Brain microvascular endothelial cell (primary cell): ENCODE results near the gene KLF3.

ENCODE experiments used
- DNase-seq: peaks from one replicate; pipeline ENCODE4 v3.0.0-alpha.2; 2020
- H3K27ac ChIP-seq: fragments of 250-450 bp; sonication (Bioruptor Pico); 2 replicates; pipeline ENCODE4 v1.5.1; 2020; ENCODE audit warnings: mild to moderate bottlenecking, moderate library complexity
- H3K27me3 ChIP-seq: fragments of 250-450 bp; sonication (Bioruptor Pico); replicated peaks from 2 replicates; pipeline ENCODE4 v1.5.1; 2020; ENCODE audit warnings: mild to moderate bottlenecking
- H3K36me3 ChIP-seq: fragments of 250-450 bp; sonication (Bioruptor Pico); replicated peaks from 2 replicates; pipeline ENCODE4 v1.5.1; 2020; ENCODE audit warnings: mild to moderate bottlenecking
- H3K4me3 ChIP-seq: 2 replicates; pipeline ENCODE4 v1.5.1; 2011; ENCODE audit warnings: low read depth, mild to moderate bottlenecking, control low read depth, low read length, moderate library complexity
- CTCF ChIP-seq: IDR thresholded peaks from 2 replicates; pipeline ENCODE4 v1.5.1; 2011; ENCODE audit warnings: low read depth, mild to moderate bottlenecking, moderate library complexity, low read length, control low read depth, inconsistent platforms; ENCODE audit errors: missing control alignments
- in situ Hi-C: cut with HindIII; loops from 2 replicates; pipeline ENCODE4 v1.10.0; 2017; ENCODE audit warnings: low sequenced_read_pairs, low pct_ligation_motif_present

KLF3 gene

GRCh38 chr4:38660838-38661237, 3.2 kb upstream of the KLF3 start:
- H3K36me3 ChIP-seq: no peaks in the 10 kb centered on the region
- no peak for DNase-seq
- no peak overlapping the region for H3K4me3 ChIP-seq
- H3K27ac ChIP-seq: no peak overlapping the region
- H3K27me3 ChIP-seq: no peaks in the 10 kb centered on the region
- in situ Hi-C loops: loop anchor here (10.0 kb wide), 1 partner anchor 346 kb away; no protein-coding TSS in a partner anchor
- no peak for TF ChIP-seq CTCF

GRCh38 chr4:38661371-38661770, 2.6 kb upstream of the KLF3 start:
- Histone ChIP-seq H3K4me3 (no peak overlapping the region), H3K27me3 (no peaks in the 10 kb centered on the region), H3K27ac (no peak overlapping the region), H3K36me3 (no peaks in the 10 kb centered on the region)
- no peak for DNase-seq
- TF ChIP-seq CTCF: no peak
- in situ Hi-C loops: loop anchor here (10.0 kb wide), 1 partner anchor 347 kb away; no protein-coding TSS in a partner anchor

GRCh38 chr4:38662522-38663089, 1.4 kb upstream of the KLF3 start:
- in situ Hi-C loops: loop anchor here (10.0 kb wide), 1 partner anchor 348 kb away; no protein-coding TSS in a partner anchor
- H3K27me3 ChIP-seq: no peaks in the 10 kb centered on the region
- no peak for DNase-seq
- H3K27ac ChIP-seq: peak overlapping the region; percentile 63
- no peaks in the 10 kb centered on the region for H3K36me3 ChIP-seq
- no peak for TF ChIP-seq CTCF
- H3K4me3 ChIP-seq: peak overlapping the region; percentile 59

- Histone ChIP-seq H3K4me3 (peak overlapping the region; percentile 59), H3K27me3 (no peaks in the 10 kb centered on the region), H3K36me3 (no peaks in the 10 kb centered on the region), H3K27ac (peak overlapping the region; percentile 63)
- DNase-seq: no peak
- in situ Hi-C loops: loop anchor here (10.0 kb wide), 1 partner anchor 348 kb away; no protein-coding TSS in a partner anchor
- TF ChIP-seq CTCF: no peak
These were observed 754 bp upstream of the KLF3 start for GRCh38 chr4:38663090-38663800.

- no peaks in the 10 kb centered on the region for H3K36me3 ChIP-seq
- H3K4me3 ChIP-seq: peak overlapping the region; percentile 83
- no peak for DNase-seq
- no peak for TF ChIP-seq CTCF
- in situ Hi-C loops: loop anchor here (10.0 kb wide), 1 partner anchor 350 kb away; no protein-coding TSS in a partner anchor
- H3K27ac ChIP-seq: peak overlapping the region; percentile 94
- H3K27me3 ChIP-seq: no peaks in the 10 kb centered on the region
These were observed 855 bp downstream of the KLF3 start for GRCh38 chr4:38664706-38665401.
